Measurements from ENCODE around the gene GPR37L1.

DNA sequence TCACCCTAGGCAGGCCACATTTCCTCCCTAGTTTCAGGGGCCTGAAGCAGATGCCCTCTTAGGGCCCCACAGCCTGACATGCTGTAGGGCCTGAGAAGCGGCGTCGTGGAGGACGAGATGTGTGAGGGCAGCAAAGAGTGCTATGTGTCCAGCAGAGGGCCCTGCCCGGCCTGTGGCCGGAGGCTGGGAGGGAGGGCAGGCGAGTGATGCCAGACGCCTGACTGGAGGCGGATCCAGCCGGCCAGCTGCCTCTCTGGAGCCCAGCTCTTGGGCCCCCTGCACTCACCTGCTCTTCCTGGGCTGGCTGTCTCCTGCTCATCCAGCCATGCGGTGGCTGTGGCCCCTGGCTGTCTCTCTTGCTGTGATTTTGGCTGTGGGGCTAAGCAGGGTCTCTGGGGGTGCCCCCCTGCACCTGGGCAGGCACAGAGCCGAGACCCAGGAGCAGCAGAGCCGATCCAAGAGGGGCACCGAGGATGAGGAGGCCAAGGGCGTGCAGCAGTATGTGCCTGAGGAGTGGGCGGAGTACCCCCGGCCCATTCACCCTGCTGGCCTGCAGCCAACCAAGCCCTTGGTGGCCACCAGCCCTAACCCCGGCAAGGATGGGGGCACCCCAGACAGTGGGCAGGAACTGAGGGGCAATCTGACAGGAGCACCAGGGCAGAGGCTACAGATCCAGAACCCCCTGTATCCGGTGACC lies at the start of gene GPR37L1:
- TF ChIP-seq, protein P1, sequence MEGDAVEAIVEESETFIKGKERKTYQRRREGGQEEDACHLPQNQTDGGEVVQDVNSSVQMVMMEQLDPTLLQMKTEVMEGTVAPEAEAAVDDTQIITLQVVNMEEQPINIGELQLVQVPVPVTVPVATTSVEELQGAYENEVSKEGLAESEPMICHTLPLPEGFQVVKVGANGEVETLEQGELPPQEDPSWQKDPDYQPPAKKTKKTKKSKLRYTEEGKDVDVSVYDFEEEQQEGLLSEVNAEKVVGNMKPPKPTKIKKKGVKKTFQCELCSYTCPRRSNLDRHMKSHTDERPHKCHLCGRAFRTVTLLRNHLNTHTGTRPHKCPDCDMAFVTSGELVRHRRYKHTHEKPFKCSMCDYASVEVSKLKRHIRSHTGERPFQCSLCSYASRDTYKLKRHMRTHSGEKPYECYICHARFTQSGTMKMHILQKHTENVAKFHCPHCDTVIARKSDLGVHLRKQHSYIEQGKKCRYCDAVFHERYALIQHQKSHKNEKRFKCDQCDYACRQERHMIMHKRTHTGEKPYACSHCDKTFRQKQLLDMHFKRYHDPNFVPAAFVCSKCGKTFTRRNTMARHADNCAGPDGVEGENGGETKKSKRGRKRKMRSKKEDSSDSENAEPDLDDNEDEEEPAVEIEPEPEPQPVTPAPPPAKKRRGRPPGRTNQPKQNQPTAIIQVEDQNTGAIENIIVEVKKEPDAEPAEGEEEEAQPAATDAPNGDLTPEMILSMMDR (conservative IDR thresholded peaks at IDR 0.05; ENCODE audit: low read length): no peak
- no peak for TF ChIP-seq EZH2phosphoT487 (IDR thresholded peaks at IDR 0.05; ENCODE audit: borderline replicate concordance)
